OCI-LY1 (cell line): ENCODE measurements around the gene ZNF618.

Source experiments
- CTCF ChIP-seq: fragments of 200-600 bp; sonication (generic), shearing (Covaris generic); IDR thresholded peaks from 2 replicates; pipeline ENCODE4 v1.5.1; 2017; ENCODE audit warnings: mild to moderate bottlenecking, antibody characterized with exemption, low read length, moderate library complexity, mixed read lengths
- EZH2 ChIP-seq: fragments of 200-600 bp; sonication (generic), shearing (Covaris generic); IDR thresholded peaks from 2 replicates; pipeline ENCODE4 v1.8.0; 2017; ENCODE audit warnings: borderline replicate concordance, mixed run types, mild to moderate bottlenecking, antibody characterized with exemption, low read length, moderate library complexity, mixed read lengths

GRCh38 chr9:114016101-114016500, 140.0 kb downstream of the ZNF618 start:
- TF ChIP-seq CTCF: no peak
- no peak for TF ChIP-seq EZH2
